ENCODE data around the gene GGN.
"Not testable (repeated sequence)": the region's sequence is repeated elsewhere in the genome, so short reads cannot be mapped to it uniquely, and the experiment has no call there.

DNA sequence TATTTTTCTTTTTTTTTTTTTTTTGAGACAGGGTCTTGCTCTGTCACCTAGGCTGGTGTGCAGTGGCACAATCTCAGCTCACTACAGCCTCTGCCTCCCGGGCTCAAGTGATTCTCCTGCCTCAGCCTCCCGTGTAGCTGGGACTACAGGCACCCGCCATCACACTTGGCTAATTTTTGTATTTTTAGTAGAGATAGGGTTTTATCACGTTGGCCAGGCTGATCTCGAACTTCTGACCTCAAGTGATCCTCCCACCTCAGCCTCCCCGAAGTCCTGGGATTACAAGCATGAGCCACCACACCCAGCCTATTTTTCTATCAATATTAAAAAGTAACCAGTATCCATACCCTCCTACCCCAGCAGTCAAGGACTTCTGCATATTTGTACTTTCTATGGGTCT, 22.6 kb upstream of the GGN start:
- TF ChIP-seq POLR2AphosphoS5 (IDR thresholded peaks at IDR 0.05; ENCODE audit: insufficient read depth in 1 of 2, low read depth in 1 of 2): not testable (repeated sequence)
- TF ChIP-seq, protein P1, sequence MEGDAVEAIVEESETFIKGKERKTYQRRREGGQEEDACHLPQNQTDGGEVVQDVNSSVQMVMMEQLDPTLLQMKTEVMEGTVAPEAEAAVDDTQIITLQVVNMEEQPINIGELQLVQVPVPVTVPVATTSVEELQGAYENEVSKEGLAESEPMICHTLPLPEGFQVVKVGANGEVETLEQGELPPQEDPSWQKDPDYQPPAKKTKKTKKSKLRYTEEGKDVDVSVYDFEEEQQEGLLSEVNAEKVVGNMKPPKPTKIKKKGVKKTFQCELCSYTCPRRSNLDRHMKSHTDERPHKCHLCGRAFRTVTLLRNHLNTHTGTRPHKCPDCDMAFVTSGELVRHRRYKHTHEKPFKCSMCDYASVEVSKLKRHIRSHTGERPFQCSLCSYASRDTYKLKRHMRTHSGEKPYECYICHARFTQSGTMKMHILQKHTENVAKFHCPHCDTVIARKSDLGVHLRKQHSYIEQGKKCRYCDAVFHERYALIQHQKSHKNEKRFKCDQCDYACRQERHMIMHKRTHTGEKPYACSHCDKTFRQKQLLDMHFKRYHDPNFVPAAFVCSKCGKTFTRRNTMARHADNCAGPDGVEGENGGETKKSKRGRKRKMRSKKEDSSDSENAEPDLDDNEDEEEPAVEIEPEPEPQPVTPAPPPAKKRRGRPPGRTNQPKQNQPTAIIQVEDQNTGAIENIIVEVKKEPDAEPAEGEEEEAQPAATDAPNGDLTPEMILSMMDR (IDR thresholded peaks at IDR 0.05): not testable (repeated sequence)

Data from vagina (tissue), 2 donors.